DMS114 treated with DMSO at 0.1 percent for 48 hours (cell line): ENCODE data around the gene ENAH.

Source experiments
- DNase-seq: peaks from one replicate; lab custom pipeline; 2025; ENCODE audit not compliant: unreplicated experiment; lab: John Stamatoyannopoulos, UW

ENAH gene

DNA sequence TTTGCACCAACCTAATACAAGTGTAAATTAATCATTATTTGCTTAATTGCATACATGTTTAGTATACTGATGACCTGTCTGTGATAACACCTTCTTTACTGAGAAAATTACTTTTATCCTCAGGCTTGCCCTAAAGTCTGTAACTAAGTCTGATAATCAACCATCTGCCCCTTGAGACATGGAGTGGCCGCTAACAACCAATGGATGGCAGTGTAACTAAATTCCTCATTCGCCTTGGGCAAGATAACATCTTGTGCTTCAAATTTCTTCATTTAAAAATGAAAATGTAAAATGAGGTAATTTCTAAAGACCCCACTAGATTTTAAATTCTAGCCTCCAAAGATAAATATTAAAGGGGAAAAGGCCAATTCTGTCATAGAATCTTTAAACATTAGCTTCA lies 85.1 kb downstream of the ENAH start:
- no peak for DNase-seq

- no peak for DNase-seq
These were observed 87.1 kb downstream of the ENAH start for GRCh38 chr1:225565847-225566246.

GRCh38 chr1:225561675-225562074 lies 91.2 kb downstream of the ENAH start:
- DNase-seq, result no peak

- no peak for DNase-seq
These were observed 93.0 kb downstream of the ENAH start for GRCh38 chr1:225559902-225560301.

GRCh38 chr1:225559326-225559725 lies 93.6 kb downstream of the ENAH start:
- DNase-seq, result no peak

DNA sequence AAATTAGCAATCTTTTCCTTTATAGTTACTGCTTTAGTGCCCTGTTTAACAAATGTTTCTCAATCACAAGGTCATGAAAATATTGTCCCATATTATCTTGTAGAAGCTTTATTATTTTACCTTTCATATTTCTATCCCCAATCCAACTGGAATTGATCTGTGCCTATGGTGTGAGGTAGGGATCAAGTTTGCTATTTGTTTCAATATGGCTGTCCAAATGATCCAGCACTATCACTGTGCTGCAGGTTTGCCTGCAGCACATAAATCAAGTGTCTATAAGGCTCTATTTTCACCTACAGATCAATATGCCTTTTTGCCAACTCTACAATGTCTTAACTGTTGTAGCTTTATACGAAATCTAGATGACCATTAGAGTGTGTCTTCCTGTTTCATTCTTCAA lies 96.2 kb downstream of the ENAH start:
- DNase-seq, result no peak

DNA sequence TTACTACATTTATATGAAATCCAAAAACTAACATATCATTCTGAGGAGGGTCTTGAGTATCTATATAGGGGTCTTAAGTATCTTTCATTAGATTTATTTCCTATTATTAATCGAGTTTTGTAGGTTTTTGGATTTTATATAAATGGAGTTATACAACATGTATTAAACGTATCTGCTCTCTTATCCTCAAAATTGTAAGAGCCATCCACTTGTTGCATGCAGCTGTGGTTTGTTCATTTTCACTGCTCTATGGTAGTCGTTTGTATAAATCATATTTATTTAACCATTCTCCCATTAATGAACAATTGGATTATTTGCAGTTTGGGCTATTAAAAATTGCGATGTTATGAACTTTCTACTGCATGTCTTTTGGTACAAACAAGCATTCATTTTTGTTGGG lies 97.1 kb downstream of the ENAH start:
- DNase-seq, result no peak

GRCh38 chr1:225554216-225554812 lies 98.6 kb downstream of the ENAH start:
- no peak for DNase-seq

DNA sequence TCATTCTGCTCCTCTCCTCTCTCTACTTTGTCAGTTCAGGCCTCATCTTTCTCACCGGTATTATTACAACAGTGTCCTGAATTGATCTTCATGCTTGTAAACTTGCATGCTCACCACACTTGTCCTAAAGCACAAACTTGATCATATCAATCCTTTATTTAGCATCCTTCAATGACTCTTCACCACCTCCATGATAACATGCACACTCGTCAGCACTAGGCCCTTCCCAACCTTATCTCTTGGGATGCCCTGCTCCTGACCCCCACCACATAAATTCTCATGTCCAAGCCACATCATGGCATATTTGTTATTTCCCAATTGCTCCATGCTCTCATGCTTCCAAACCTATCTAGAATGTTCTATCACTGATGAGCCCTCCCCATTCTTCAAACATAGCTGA lies 103.1 kb downstream of the ENAH start:
- DNase-seq, result no peak

DNA sequence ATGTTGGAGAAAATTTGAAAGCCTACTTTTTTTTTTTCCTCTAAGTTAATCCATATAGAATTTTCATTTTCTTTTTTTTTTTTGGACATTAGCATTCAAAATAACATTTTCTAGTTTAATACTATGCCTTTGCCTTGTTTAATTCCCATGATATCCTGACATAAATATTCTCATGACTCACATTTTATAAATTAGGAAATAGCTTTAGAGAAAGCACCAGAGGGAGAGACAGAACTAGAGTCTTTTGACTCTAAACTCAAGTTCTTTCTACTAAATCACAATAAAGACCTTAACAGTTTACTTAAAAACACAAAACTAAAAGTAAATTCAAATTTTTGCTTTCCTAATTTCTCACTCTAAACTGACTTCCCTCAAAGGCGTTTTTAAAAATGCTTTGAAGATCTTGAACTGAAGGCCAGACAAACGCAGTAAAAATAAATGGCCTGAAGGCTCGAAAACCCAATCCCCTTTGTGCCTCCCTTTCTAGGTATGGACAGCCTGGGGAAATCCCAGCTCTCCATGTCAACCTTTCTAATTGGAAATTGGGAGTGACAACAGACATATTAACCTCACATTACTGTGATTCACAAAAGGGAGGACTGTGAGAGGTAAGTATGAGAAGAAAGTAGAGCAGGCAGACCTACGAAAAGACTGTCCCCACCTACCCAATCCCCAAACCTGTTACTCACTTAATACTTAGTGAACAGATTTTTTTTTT lies 104.6 kb downstream of the ENAH start:
- DNase-seq, result no peak

GRCh38 chr1:225545649-225546048 lies 107.3 kb downstream of the ENAH start:
- DNase-seq, result no peak

DNA sequence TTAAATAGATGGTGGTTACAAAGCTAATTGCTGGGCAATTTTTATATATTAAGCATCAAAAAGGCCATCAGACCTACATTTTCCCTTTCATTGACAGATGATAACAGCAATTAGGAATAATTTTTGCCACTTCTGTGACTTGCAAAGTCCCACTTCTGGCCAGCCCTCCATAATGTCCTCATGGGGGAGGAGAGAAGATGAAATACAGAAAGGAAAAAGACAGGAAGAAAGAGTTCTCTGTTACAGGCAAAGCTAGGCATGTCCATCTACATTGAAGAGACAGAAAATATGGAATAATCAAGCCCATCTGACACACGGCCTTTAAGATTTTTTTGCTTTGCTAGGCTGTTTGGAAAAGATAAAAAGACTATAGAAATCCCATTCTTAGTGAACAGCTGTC lies 108.0 kb downstream of the ENAH start:
- DNase-seq, result no peak

DNA sequence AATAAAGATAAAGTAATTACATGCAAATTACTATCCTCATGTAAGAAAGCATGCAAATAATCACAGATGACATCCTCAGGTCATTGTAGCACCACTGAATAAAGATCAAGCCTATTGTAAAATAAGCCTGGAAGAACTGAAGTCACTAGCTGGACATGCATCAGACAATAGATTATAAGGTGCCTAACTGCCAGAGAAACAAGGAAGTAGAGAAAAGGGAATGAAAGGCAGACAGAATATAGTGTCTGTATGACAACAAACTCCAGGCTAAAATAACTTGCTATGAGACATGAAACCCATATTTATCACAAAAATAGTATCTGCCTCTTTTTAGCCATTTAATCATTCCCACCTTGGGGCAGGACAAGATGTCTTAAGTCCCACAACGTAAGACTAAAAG lies 108.7 kb downstream of the ENAH start:
- no peak for DNase-seq

DNA sequence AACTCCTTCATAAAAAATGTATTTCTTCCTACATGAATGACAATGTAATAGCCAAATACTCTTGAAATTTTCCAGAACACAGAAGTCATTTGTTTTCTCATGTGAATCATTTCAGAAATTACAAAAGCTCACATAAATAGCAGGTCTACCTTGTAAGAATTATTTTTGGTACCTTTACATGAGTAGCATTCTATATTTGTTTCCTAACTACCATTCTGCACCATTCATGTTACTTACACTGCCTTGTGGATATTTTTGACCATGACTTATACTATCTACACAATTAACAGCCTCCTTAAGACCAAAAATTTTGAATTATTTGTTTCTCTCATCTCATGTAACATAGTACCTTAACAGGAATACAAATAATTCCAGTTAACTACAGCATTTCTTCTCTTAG lies 109.6 kb downstream of the ENAH start:
- no peak for DNase-seq

DNA sequence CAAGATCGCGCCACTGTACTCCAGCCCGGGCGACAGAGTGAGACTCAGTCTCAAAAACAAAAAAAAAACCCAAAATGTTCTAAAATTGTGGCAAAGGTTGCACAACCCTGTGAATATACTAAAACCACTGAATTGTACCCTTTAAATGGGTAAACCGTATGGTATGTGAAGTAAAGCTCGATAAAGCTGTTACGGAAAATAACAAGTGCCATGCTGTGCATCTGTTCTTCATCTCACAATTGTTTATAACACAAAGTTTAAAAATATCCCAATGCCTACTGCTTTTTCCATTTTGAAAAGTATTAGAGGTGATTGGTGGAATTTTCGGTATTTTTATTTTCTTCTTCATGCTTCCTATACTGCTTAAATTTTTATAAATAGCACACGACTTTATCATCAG lies 111.5 kb downstream of the ENAH start:
- no peak for DNase-seq

GRCh38 chr1:225539575-225539974 lies 113.3 kb downstream of the ENAH start:
- no peak for DNase-seq

GRCh38 chr1:225539069-225539468 lies 113.9 kb downstream of the ENAH start:
- no peak for DNase-seq

GRCh38 chr1:225537554-225538251 lies 115.2 kb downstream of the ENAH start:
- no peak for DNase-seq

GRCh38 chr1:225535280-225535679 lies 117.6 kb downstream of the ENAH start:
- DNase-seq, result no peak

- DNase-seq, result no peak
These were observed 118.2 kb downstream of the ENAH start for GRCh38 chr1:225534772-225535171.

DNA sequence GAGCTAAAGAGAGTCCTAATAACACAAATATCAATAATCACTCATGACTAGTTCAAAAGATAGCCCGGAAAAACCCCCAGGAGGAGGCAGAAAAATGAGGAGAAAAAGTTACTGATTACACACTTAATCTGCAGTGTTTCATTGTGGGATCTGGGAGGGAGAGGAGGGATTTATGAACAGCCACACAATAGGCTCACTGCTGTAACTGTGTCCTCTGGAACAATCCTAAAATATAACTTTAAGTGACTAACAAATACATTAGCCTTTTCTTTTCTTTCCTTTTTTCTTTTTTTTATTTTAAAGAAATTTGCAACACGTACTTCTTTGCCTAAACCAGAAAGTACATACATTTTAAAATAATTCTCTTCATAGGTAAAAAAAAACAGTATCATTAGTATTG lies 118.8 kb downstream of the ENAH start:
- no peak for DNase-seq

DNA sequence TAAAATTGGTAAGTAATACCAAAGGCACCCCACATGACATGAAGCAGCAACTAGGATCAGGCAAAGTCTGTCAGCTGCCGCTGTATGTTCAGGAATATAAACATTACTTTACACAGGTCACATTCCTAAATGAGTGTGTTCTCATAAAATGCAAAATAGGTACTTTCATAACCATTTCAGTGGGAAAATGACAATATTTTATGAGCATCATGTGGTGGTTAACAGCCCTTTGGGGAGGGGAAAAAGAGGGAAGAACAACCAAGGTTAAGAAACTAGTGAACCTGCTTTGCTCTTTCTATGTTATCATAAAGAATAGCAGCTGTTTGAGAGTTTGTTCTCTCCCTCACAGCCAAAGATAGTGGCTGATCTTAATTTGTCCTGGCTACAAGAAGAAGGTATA lies 119.7 kb downstream of the ENAH start:
- DNase-seq, result no peak
